Erythroblast (primary cell): Measurements from ENCODE around the gene BRMS1.

ENCODE experiments used
- DNase-seq, 2 experiments: peaks; one replicate each; lab custom pipeline; 2025; lab: John Stamatoyannopoulos, UW
- GATA1 ChIP-seq: IDR thresholded peaks from 2 replicates; pipeline ENCODE4 v1.6.1; 2011; ENCODE audit warnings: low read depth, mild to moderate bottlenecking, control low read depth, low read length, moderate library complexity
- POLR2A ChIP-seq: IDR thresholded peaks from 2 replicates; pipeline ENCODE4 v1.6.1; 2011; ENCODE audit warnings: mild to moderate bottlenecking, low read length

The BRMS1 gene

DNA sequence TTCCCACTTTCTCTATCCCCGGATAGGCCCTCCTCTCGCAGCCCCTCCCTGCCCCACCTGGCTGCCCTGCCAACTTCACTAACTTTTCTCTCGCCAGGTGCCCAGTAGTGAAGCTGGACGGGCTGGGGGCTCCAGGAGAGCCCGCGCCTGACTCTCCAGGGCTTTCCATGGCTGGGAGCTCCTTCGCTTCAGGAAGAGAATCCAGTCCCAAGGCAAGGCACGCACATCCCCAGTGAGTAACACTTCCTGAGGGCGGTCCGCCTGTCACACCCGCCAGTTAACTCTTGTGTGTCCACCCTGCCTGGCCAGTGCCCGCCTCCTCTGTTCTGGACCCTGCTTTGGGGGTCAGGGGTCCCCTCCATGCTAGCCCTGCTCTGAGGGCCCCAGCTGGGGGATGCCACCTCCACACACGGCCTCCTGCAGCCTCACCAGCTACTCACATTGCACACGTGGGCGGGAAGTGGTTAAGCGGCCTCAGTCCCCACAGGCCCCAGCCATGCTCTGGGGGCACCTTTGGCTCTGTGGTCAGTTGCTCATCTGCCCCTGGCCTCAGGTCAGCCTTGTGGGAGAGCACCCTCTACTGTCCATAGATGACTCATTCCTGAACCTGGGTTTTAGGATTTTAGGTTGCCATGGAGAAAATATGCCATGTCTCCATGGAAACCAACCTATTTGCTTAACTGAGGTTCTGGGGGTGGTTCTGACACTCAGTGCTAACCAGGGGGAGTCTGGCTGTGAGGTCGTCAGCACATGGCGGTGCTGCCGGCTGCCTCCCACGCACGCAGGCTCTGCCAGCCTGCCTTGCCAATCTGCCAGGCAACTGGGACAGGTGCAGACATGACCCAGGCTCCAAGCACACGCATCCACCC lies 8.4 kb downstream of the BRMS1 start, which contains the start of gene RIN1:
TSS of gene RIN1 (minus strand) at position 201 of the 869 bp plus-strand sequence. CDS start at position 169, 32 bp downstream.
- peak; percentile 39 to 45 for DNase-seq
- no peak for TF ChIP-seq POLR2A
- no peak for TF ChIP-seq GATA1

DNA sequence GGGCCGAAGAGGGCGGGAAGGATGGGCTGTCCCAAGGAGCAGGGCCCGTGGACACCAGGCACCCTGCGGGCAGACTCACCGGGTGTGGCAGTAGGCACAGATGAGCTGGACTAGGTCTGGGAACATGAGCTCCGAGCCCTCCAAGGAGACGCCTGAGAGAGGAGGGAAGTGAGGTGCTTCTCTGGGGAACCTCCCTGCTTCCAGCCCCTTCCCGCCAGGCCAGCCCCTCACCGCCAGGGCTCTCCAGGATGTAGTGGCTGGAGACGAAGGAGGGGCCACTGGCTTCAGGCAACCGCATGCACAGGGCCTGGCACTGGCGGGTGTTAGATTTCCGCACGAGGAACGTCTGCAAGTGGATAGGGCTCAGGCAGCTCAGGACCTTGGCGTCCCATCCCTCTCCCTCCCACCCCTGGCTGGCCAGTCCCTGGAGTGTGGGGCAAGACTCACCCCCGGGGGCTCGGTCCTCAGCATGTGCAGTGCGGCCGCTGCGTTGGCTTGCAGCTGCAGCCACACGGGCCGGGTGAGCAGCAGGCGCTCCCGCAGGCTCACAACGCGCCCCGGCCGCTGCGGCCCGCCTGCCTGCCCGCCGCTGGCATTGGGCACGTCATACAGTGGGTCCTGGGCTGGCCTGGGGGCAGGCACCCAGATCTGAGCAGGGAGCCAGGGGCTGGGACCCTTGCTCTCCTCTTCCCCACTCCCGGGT lies 9.2 kb downstream of the BRMS1 start:
- TF ChIP-seq POLR2A (no peak), GATA1 (no peak)
- DNase-seq = no peak

DNA sequence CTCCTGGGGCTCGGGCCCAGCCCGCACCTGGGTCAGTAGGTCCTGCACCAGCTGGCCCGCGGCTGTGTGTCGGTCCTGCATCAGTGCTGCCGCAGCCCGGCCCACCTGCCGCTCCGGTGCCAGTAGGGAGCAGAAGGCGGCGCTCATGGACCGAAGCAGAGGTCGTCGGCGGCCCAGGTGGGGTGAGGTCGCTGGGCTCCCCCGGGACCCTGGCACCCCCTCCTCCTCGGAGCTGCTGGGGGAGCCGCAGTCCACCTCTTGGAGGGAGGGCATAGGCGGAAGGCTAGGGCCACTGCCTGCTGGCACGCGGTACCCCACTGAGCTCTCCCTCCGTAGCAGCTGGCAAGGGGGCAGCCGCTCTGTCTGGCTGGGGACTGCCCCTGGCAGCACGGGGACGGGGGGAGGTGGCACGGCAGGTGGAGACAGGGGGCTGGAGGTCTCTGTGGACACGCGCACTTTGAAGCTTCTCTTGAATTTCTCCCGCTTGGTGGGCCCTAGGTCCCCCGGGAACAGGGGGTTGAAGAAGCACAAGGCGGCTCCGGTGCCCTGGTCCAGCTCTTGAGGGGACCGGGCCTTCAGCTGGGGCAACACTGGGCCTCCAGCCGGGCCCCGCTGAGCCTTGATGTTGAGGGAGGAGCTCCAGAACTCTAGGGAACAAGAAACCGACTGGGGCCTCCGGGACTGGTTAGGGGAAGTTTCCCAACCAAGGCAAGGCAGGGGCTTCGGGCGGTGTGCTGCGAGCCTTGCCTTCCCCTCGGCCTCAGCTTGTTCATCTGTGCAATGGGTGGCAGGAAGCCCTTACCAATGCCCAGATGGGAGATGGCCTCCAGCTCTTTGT lies 10.1 kb downstream of the BRMS1 start:
- no peak for TF ChIP-seq POLR2A
- no peak for TF ChIP-seq GATA1
- no peak for DNase-seq

DNA sequence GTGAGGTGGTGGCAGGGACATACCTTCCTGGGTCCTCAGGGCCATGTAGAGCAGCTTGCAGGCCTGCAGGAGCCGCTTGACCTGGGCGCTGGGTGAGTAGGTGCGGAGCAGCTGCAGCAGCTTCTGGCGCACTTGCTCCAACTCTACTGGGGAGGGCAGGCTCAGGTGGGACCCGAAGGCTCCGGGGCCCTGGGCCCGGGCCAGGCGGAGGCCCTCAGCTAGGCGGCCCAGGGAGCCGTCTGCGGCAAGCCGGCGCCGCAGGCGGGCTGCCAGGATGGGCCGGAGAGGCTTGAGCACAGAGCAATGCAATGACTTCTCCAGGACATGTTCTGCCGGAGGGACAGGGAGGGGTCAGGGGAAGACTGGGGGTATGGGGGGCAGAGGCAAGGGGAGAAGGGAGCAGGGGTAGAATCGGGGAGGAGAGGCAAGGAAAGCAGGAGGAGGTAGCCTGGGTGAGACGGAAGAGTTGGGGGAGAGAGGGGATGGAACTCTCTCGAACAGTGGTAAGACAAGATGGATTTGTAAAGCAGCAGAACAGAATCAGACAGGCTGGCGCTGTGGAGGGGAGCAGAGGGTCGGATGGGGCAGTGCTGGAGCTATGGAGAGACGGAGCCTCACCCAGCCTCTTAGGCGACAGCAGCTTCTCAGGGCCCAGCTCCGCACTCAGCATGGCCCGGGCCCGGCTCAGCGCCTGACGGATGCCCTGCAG lies 10.9 kb downstream of the BRMS1 start:
- TF ChIP-seq GATA1 = no peak
- TF ChIP-seq POLR2A = no peak
- no peak for DNase-seq

DNA sequence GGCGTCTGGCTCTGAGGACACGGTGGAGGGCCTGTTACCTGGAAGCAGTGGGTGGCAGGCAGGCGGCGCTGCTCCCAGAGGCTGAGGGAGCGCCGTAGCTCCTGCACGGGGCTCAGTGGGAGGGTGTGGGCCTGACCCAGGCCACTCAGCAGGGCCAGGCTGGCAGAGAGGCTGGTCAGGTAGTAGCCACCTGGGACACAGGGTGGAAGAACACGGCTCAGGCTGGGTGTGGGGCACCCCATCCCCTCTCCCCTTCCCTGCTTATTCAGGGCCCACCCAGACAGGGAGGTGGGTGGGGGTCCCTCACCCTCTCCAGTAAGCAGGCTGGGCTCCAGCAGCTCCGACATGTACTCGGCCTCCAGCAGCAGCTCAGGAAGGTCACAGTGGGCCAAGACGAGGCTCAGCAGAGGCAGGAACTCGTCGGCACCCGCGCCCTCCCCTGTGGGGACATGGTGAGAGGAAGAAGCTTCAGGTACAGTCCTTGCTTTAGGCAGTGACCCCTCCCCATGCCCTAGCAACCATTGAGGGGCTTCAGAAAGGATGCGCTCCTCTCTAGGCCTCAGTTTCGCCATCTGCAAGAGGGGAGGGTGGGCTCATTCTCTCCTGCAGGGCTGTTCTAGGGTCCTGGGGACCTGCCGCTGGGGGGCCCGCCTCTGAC lies 11.6 kb downstream of the BRMS1 start:
- DNase-seq = no peak
- TF ChIP-seq GATA1 (no peak), POLR2A (no peak)

DNA sequence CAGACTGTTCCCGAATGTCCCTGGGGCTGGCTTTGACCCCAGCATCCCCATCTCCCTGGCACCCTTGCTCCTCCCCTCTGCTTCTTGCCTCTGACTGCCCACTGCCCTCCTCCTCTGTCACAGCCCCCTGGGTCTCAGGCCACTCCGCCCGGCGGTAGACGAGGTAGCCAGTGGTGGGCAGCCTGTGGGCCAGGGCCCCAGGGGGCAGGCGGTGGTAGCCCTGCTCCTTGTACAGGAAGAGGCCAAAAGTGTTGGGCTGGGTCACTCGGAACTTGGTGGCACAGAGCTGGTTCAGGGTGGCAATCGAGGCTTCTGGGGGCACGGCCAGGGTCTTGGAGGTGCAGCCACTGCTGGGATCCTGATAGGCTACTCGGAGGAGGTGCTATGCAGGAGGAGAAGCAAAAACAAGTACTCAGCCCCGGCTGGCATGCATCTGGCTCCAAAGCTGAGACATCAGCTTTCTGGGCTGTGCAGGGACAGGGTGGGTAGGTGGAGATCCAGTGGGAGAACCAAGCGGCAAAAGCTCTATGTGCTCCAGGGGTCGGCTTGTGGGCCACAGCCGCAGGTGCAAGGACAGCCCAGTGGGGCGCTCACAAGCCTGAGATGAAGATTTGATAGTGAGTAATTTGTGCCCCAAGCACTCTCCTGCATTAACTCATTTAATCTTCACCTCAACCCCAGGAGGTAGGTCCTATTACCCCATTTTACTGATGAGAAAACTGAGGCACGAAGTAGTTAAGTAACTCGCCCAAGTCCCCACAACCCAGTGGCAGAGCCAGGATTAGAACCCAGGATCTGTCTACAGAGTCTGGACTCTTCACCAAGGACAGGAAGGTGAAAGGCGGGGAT lies 12.3 kb downstream of the BRMS1 start:
- TF ChIP-seq POLR2A (no peak), GATA1 (no peak)

DNA sequence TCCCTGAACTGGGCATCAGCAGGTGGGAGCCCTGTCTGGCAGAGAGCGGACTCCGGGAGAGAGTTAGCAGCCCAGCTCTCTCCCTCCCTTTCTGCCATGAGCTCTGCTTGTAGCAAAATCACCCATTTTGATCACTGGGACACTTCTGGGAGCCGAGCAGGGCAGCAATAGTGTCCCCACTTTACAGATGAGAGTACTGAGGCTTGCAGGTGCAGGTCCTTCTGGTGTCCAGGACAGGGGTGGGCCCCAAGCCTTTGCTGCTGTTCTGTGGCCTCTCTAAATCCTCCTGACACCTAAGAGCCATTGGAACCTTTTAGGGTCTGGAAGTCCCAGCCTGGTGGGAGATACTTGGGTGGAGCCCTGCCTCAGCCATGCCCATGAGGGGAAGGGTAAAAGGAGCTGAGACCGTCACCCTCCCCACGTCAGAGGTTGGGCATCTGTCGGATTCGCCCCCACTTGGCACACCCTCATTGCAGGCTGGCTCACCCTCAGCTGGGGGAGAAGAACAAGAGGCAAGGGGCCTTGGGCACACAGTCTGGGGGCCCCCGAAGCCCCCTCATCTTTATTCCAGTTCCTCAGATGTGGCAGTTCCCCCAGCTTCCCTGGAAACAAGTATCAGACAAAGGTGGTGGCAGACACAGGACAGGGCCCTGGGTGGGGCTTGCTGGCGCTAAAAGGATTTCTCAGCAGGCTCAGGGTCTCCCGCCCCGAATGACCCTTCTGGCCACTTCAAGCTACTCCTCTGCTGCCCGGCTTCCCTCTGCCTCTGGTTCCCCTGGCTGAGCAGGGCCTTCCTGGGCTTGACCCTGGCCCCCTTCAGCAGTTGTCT lies 13.1 kb downstream of the BRMS1 start:
- no peak for TF ChIP-seq GATA1
- no peak for TF ChIP-seq POLR2A
- no peak for DNase-seq

More for the DNA sequence above, 12.3 kb downstream of the BRMS1 start:
- no peak for DNase-seq

- no peak for DNase-seq
- TF ChIP-seq POLR2A = no peak
- no peak for TF ChIP-seq GATA1
Measured at GRCh38 chr11:66330931-66331330, 14.0 kb downstream of the BRMS1 start.

DNA sequence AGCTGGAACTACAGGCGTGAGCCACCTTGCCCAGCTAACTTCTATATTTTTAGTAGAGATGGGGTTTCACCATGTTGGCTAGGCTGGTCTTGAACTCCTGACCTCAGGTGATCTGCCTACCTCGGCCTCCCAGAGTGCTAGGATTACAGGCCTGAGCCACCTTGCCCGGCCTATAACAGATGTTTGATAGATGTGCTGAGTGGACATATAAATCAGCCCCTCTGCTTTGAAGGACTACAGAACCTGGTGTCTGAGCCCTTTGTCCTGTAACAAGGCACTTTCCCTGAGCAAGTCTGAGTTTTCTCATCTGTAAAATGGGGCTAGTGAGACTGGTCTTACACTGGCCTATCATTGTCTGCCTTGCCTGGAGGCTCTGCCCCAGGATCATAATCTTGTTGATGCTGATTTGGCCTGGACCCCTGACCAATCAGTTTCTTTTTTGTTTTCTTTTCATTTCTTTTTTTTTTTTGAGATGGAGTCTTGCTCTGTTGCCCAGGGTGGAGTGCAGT lies 15.7 kb downstream of the BRMS1 start:
- DNase-seq = no peak
- TF ChIP-seq GATA1 (no peak), POLR2A (no peak)

DNA sequence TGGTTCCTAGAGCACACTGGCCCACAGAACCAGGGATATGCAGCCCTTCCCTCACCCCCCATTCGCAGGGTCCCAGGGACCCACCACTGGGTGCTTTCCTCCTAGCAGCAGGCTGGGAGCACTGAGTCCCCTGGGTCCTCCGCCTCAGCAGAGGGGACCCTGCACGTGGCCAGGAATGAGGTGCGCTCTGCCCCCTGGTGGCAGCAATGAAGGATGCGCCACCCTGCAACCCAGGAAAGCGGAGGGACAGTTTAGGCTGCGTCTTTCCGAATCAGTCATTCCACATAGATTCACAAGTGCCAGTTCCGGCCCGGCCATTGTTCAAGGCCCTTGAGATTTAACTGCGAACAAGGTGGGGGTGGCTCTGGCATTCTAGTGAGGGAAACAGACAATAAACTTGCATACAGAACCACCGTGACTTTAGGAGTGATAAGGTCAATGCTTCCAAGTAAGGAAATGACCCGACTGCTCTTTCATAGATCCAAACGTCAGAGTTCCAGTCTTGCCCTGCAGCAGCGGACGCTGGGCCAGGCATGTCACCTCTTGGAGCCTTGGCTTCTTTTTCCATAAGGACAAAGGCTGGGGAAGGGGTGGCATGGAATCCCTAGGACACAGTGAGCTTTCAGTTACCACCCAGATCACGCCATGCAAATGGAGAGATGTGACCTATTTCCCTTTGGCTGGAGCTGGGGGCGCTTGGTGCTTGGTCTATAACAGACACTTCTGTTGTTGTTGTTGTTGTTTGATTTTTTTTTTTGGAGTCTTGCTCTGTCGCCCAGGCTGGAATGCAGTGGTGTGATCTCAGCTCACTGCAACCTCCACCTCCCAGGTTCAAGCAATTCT lies 16.4 kb downstream of the BRMS1 start:
- peak; percentile 75 to 86 for DNase-seq

DNA sequence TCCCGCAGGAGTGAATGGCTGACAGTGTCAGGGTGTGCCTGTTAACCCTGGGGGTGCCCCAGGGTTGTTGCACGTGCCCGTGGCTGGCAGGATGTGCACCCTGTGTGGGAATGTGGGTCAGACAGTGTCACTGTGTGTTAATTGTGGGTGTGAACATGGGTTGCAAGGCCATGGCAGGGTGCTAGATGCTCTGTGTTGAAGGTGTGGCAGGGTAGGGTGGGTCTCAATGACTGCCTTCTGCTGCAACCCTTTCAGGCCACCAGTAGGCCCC lies 16.9 kb downstream of the BRMS1 start:
- TF ChIP-seq GATA1 = no peak
- TF ChIP-seq POLR2A = no peak
- DNase-seq = no peak

More for the DNA sequence above, 16.4 kb downstream of the BRMS1 start:
- no peak for TF ChIP-seq GATA1
- TF ChIP-seq POLR2A = no peak
